Measurements from ENCODE around the gene PRRG4.
"Not testable (repeated sequence)": the region's sequence is repeated elsewhere in the genome, so short reads cannot be mapped to it uniquely, and the experiment has no call there.

Gene PRRG4

GRCh38 chr11:32830796-32831195, 1.1 kb downstream of the PRRG4 start:
- DNase-seq (ENCODE audit: low spot score) = no peak

- DNase-seq (ENCODE audit: low spot score) = no peak
Observed at GRCh38 chr11:32831221-32831620, 1.5 kb downstream of the PRRG4 start.

GRCh38 chr11:32833921-32834320, 4.2 kb downstream of the PRRG4 start:
- no peak for DNase-seq (ENCODE audit: low spot score)

- DNase-seq (ENCODE audit: low spot score) = no peak
Observed at GRCh38 chr11:32836946-32837345, 7.2 kb downstream of the PRRG4 start.

GRCh38 chr11:32838505-32839274, 9.0 kb downstream of the PRRG4 start:
- DNase-seq (ENCODE audit: low spot score) = no peak

GRCh38 chr11:32839308-32839707, 9.6 kb downstream of the PRRG4 start:
- DNase-seq (ENCODE audit: low spot score) = no peak

GRCh38 chr11:32840587-32840986, 10.9 kb downstream of the PRRG4 start:
- no peak for DNase-seq (ENCODE audit: low spot score)

GRCh38 chr11:32843544-32843943, 13.8 kb downstream of the PRRG4 start:
- DNase-seq (ENCODE audit: low spot score) = no peak

GRCh38 chr11:32847511-32847910, 17.8 kb downstream of the PRRG4 start:
- DNase-seq (ENCODE audit: low spot score) = no peak

- no peak for DNase-seq (ENCODE audit: low spot score)
Observed at GRCh38 chr11:32849761-32850160, 20.0 kb downstream of the PRRG4 start.

- no peak for DNase-seq (ENCODE audit: low spot score)
Observed at GRCh38 chr11:32851251-32851650, 21.5 kb downstream of the PRRG4 start.

- no peak for DNase-seq (ENCODE audit: low spot score)
Observed at GRCh38 chr11:32852207-32852606, 22.5 kb downstream of the PRRG4 start.

- no peak for DNase-seq (ENCODE audit: low spot score)
Observed at GRCh38 chr11:32855601-32856000, 25.9 kb downstream of the PRRG4 start.

- DNase-seq (ENCODE audit: low spot score) = no peak
Observed at GRCh38 chr11:32858731-32859130, 29.0 kb downstream of the PRRG4 start.

- no peak for DNase-seq (ENCODE audit: low spot score)
Observed at GRCh38 chr11:32861850-32862577, 32.3 kb downstream of the PRRG4 start.

GRCh38 chr11:32864555-32864954, 34.8 kb downstream of the PRRG4 start:
- DNase-seq (ENCODE audit: low spot score) = no peak

- DNase-seq (ENCODE audit: low spot score) = not testable (repeated sequence)
Observed at GRCh38 chr11:32868752-32869151, 39.0 kb downstream of the PRRG4 start.

GRCh38 chr11:32870676-32871075, 40.9 kb downstream of the PRRG4 start:
- DNase-seq (ENCODE audit: low spot score) = peak; percentile 20

- no peak for DNase-seq (ENCODE audit: low spot score)
Observed at GRCh38 chr11:32874132-32874531, 44.4 kb downstream of the PRRG4 start.

GRCh38 chr11:32881286-32881685, 51.6 kb downstream of the PRRG4 start:
- no peak for DNase-seq (ENCODE audit: low spot score)

GRCh38 chr11:32883421-32883820, 53.7 kb downstream of the PRRG4 start:
- no peak for DNase-seq (ENCODE audit: low spot score)

GRCh38 chr11:32884023-32884422, 54.3 kb downstream of the PRRG4 start:
- no peak for DNase-seq (ENCODE audit: low spot score)

- DNase-seq (ENCODE audit: low spot score) = no peak
Observed at GRCh38 chr11:32884770-32885384, 55.1 kb downstream of the PRRG4 start.

Measured in CD4-positive, alpha-beta T cell treated with Interleukin-2 at 100 ng/mL for 4 hours (primary cell).